ENCODE results near the gene CCDC142.

- TF ChIP-seq SIN3A (IDR thresholded peaks at IDR 0.05; ENCODE audit: borderline replicate concordance, insufficient read depth, low read length) (no peak), REST (IDR thresholded peaks at IDR 0.05; ENCODE audit: insufficient read depth in 1 of 2, low read depth in 2 of 2, low read length in 2 of 2) (no peak), TAF1 (IDR thresholded peaks at IDR 0.05; ENCODE audit: borderline replicate concordance, insufficient read depth, low read length) (no peak)
Observed at GRCh38 chr2:74439373-74439772, 43.4 kb downstream of the CCDC142 start.

All from PFSK-1 (cell line).